Stimulated activated CD4-positive, alpha-beta T cell treated with anti-CD3 and anti-CD28 coated beads, Interleukin-15, amount 100 ng/mL, for 1 hour (primary cell): ENCODE data around the gene RBFOX2.

ENCODE experiments used
- DNase-seq, 2 donors: peaks; one replicate each; pipeline ENCODE4 v3.0.0-alpha.2; 2020; ENCODE audit warnings: low read depth in 1 of 2, low spot score in 1 of 2

Gene RBFOX2

DNA sequence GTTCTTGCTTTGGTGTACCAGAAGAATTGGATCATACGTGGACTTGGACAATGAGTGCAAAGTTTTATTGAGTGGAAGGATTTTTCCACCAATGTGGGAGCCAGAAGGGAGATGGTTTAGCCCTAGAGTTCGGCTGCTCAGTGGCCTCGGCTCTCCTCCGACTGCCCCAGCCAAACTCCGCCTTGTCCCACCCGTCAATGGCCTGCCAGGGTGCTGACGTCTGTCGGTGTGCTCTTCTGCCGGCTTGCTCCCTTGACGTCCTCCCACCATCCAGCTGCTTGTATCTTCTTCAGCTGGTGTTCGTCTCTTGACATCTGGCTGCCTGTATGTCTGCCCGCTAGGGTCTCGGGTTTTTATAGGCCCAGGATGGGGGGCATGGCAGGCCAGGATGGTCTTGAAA, 156.2 kb downstream of the RBFOX2 start:
- DNase-seq = no peak

GRCh38 chr22:35870517-35871293, 157.9 kb downstream of the RBFOX2 start:
- no peak for DNase-seq

DNA sequence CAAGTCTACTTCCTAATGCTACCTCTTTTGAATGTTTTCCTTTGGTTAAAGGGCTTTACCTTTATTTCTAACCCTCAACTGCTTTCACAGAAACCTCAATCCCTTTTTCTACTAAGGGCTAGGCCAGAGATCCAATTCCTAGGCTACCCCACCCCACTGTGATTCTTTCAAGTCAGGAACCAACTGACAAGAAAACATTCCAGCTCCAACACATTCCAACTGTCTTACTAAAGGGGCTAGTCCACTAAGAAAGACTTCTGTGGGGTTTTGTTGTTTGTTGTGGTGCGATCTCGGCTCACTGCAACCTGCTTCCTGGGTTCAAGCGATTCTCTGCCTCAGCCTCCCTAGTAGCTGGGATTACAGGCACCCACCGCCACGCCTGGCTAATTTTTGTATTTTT, 159.7 kb downstream of the RBFOX2 start:
- DNase-seq = no peak

GRCh38 chr22:35866651-35867050, 162.0 kb downstream of the RBFOX2 start:
- DNase-seq = no peak

DNA sequence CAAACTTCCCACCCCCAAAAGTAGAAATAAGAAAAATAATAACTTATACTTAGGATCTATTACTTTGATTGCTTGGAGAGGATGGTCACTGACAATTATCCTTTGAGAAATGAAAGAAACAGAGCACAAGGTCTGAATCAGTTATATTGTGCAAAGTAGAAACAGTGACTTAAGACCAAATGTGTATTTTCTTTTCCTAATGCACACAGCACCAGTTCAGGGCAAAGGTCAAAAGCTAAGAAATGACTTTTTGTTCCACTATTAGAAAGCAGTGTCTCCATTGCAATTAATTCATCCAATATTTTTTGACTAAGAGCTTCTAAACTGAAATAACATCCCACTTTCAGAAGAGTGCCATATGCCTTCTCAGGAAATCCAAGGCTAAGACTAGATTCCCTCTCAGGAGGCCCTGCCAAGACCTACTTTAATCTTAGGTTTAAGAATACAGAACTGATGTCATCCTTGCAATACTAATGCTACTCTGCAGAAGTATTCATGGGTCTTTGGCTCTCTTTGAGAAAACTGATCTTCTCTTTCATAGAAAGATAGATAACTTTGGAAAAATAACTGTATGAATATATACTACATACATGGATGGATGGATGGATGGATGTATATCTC, 164.0 kb downstream of the RBFOX2 start:
- DNase-seq = no peak

DNA sequence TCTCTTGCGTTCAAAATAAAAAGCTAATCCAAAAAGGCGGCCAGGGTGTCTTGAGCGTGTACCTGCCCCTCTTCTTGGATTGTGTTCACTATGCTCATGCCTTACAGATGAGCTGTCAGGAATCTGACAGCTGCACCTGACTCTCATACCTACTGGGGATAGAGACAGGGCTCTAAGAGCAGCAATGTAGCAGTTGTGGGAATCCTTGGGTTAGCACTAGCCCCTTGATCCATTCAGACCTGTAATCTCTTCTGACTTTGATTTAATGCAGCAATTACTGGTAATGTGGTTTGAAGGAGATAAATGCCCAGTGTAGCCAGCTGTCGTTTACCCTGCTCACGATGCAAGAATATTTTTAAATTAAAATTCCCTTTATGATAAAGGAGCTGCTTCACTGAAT, 165.2 kb downstream of the RBFOX2 start:
- no peak for DNase-seq

- DNase-seq = no peak
These were observed 165.9 kb downstream of the RBFOX2 start for GRCh38 chr22:35862697-35863096.

DNA sequence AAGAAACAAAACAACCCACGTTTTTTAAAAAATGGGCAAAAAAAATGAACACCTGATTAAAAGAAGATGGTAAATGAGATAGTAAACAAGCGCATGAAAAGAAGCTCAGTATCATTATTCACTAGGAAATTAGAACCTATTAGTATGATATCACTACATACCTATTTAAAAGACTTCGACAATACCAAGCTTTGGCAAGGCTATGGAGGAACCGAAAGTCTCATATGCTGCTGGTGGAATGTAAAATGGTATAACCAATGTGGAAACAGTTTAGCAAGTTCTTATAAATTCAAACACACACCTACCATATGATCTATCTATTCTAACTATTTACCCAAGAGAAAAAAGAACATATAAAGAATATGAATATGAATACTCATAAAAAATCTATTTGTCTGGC, 167.2 kb downstream of the RBFOX2 start:
- DNase-seq = no peak

DNA sequence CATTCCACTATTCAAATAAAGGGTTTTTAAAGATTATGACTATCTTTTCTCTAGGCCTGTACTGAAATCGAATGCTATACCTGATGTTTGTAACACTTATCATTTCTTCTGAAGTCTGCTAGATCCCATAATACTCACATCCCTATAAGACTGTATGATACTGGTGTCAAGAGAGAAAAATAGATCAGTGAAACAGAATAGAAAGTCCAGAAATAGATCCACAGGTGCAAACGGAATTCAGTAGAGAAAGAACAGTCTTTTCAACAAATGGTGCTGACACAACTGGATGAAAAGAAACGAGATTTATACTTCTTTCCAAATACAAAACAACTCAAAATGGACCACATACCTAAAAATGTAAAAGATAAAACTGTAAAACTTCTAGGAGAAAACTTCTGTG, 167.8 kb downstream of the RBFOX2 start:
- no peak for DNase-seq

DNA sequence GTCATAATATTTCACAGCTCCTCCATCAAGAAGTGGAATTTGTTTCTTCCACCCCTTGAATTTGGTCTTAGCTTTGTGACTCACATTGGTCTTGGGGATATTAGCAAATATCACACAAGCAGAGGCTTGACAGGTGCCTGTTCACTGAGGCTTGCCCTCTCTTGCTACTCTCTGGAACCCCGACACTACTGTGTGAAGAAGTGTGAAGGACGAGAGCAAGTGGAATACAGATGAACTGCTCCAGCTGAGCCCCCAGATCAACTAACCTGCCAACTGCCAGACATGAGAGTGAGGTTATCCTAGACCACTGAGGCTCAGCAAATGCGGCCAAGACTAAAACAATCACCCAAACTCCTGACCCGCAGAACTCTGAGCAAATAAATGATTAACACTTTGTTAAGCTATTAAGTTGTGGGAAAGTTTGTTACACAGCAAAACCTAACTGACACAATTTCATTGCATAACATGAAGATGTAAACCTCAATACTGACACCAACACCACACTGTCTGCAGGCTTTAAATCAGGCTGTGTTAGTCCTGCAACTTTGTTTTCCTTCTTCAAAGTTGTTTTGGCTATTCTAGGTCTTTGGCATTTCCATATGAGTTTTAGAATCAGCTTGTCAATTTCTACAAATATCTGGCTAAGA, 168.4 kb downstream of the RBFOX2 start:
- no peak for DNase-seq

DNA sequence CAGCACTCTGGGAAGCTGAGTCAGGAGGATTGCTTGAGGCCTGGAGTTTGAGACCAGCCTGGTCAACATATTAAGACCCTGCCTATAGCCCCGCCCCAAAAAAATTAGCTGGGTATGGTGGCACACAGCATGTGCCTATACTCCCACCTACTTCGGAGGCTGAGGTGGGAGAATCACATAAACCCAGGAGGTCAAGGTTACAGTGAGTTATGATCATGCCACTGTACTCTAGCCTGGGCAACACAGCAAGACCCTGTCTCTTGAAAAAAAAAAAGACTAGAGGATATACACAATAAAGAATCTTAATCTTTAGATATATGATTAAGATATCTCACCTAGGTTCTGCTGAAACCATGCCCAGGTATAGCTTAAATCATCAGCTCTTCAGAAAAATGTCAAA, 174.3 kb downstream of the RBFOX2 start:
- no peak for DNase-seq

- DNase-seq = no peak
These were observed 176.5 kb downstream of the RBFOX2 start for GRCh38 chr22:35852076-35852475.

DNA sequence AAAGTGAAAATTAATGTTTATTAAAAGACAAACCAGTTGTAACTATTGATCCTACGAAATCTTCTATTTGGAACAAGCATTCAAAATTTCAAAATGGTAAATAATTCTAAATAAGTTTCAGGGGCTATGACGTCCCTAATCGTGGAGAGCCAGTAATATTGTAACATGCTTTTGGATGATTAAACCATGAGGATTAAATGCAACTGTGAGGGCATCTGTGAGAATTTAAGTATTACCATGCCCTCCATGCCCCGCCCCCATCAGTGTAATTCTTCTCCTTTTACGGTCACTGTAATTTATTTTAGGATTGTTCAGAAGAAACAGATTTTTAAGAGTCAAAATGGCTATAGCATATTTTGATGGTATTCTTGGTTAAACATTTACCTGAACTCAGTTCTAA, 177.8 kb downstream of the RBFOX2 start:
- DNase-seq = no peak

- DNase-seq = no peak
These were observed 181.8 kb downstream of the RBFOX2 start for GRCh38 chr22:35846804-35847203.

GRCh38 chr22:35844886-35845285, 183.7 kb downstream of the RBFOX2 start:
- DNase-seq = no peak

DNA sequence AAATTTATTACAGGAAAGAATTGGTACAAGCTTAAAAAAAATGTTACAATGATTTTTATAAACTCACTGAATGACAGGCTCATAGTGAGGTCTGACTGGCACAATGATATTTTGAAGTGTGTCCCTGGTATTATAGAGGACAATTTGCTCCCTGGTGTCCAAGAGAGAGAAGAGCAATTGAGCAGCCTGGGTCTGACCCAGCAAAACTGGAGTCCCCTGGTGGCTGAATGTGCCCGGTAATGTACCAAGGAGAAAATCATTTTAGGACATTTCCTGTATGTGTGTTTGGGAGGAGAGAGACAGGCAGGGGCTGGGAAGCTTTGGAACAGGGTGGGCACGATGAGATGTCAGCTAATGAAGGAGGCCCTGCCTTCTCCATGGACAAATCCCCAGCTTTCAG, 185.7 kb downstream of the RBFOX2 start:
- DNase-seq = no peak

DNA sequence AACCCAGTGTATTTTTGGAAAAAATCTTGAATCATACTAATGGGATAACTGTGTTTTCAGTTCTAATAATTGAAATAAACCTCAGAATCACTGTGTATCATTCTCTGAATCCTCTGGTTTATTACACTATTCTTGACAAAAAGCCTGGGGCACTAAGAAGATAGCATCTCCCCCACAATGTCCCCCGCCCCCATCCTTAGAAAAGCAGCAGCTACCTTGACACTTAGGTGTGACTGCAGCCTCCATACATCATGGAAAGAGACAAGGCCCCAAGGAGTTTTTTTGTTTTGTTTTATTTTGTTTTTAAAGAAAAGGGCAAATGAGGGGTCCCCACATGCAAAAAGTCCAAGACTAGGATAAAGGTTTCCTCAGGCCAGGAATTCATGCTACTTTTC, 186.1 kb downstream of the RBFOX2 start:
- no peak for DNase-seq

DNA sequence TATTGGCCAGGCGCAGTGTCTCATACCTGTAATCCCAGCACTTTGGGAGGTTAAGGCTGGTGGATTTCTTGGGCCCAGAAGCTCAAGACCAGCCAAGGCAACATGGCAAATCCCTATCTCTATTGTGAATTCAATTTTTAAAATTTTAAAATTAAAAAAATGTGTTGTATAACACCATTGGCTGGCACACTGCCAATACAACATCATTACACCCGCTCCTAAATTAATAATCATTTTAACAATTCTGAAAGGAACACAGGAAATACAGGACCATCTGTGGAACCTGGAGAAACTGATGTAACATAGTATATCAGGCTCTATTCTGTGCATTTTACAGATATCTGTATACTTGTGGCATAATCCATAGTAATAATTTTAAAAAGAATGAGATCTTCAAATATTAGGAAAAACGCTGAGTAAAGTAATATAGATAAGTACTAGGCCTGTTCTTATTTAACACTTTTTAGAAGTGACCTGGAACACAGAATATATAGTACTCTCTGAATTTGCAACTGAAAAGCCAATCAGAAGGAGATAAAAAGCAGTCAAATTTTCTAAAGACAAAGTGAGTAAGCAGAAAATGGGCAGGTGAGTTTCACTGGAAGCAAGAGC, 186.6 kb downstream of the RBFOX2 start:
- DNase-seq = no peak

DNA sequence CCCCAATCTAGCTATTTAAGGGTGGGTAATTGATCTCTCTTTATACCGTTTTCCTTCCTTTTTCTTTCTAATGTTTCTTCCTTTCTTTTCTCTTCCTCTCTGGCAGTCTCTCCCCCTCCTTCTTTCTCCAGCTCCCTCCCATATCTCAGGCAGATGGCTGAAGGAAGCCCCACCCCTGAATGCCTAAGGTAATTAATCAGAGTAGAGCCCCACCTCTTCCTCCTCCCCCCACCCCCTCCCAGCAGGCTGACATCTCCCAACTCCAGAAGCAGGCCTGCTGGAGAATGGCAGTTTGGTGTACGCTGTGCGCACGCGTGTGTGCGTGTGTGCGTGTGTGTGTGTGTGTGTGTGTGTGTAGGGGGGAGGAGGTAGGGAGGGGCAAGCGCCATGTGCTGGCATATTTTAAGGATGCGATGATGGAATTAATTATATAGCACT, 188.3 kb downstream of the RBFOX2 start:
- no peak for DNase-seq

DNA sequence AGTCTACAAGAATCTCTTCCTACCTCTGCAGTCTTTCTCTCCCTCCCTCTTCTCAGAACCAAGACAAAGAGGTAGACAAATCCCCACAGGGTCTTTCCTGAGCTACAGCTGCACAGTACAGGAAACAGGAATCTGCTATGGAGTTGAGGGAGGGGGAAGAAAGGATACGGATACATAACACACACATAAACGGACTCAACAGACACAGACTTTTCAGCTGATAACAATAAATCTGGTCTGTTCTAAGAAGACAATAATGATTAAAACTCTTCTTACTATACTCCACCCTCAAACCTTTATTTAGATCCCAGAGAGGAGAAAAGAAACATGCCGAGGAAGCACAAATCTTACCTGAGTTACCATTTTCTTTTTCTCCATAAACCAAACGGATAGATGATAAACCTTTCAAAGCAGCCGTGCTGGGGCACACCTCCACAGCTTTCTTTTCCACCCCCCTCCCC, 188.8 kb downstream of the RBFOX2 start:
- DNase-seq = no peak

GRCh38 chr22:35838855-35839576, 189.6 kb downstream of the RBFOX2 start:
- no peak for DNase-seq
